SU-DHL-6 (cell line): ENCODE measurements around the gene PLA2G6.

Experiments used
- H2AFZ ChIP-seq: fragments of 200-600 bp; sonication (generic); 2 replicates; pipeline ENCODE4 v1.6.1; 2014; ENCODE audit warnings: low read depth, mild to moderate bottlenecking, moderate library complexity, mixed read lengths, antibody characterized with exemption, low read length; ENCODE audit not compliant: severe bottlenecking
- H3F3A ChIP-seq: fragments of 200-600 bp; shearing (Covaris generic); 2 replicates; pipeline ENCODE4 v1.6.0; 2016; ENCODE audit warnings: antibody characterized with exemption, mild to moderate bottlenecking; ENCODE audit not compliant: insufficient read depth
- H3K27ac ChIP-seq: fragments of 200-600 bp; sonication (generic); 2 replicates; pipeline ENCODE4 v1.5.1; 2016; ENCODE audit warnings: low read depth, mild to moderate bottlenecking, low read length, moderate library complexity, mixed read lengths
- H3K27me3 ChIP-seq: fragments of 200-600 bp; sonication (generic), shearing (Covaris generic); 2 replicates; pipeline ENCODE4 v1.6.0; 2014; ENCODE audit warnings: mild to moderate bottlenecking, low read length
- H3K36me3 ChIP-seq: fragments of 200-600 bp; sonication (generic); 2 replicates; pipeline ENCODE4 v1.6.1; 2014; ENCODE audit warnings: mild to moderate bottlenecking, low read length, mixed read lengths
- H3K4me2 ChIP-seq: fragments of 300-600, 200-600 bp; shearing (Covaris generic), sonication (generic); 2 replicates; pipeline ENCODE4 v1.6.0; 2014; ENCODE audit warnings: low read length, low read depth, mild to moderate bottlenecking; ENCODE audit not compliant: poor library complexity, severe bottlenecking
- H3K4me3 ChIP-seq: fragments of 200-600 bp; sonication (generic); 2 replicates; pipeline ENCODE4 v1.5.1; 2014; ENCODE audit warnings: antibody characterized with exemption, low read length, mild to moderate bottlenecking, mixed read lengths; ENCODE audit not compliant: insufficient read depth, poor library complexity, severe bottlenecking
- H3K79me2 ChIP-seq: fragments of 200-600 bp; sonication (generic); 2 replicates; pipeline ENCODE4 v1.6.1; 2014; ENCODE audit warnings: mild to moderate bottlenecking, low read length, moderate library complexity; ENCODE audit not compliant: insufficient read depth
- H3K9ac ChIP-seq: fragments of 200-600 bp; sonication (generic); 2 replicates; pipeline ENCODE4 v1.7.0; 2014; ENCODE audit warnings: mild to moderate bottlenecking, low read length
- H3K9me2 ChIP-seq: fragments of 200-600 bp; sonication (generic); replicated peaks from 2 replicates; pipeline ENCODE4 v1.6.1; 2014; ENCODE audit warnings: low read length; ENCODE audit not compliant: insufficient read depth
- H3K9me3 ChIP-seq: fragments of 200-600 bp; sonication (generic); 2 replicates; pipeline ENCODE4 v1.6.1; 2014; ENCODE audit warnings: low read length, mixed read lengths; ENCODE audit not compliant: insufficient read depth
- H4K20me1 ChIP-seq: fragments of 200-600 bp; sonication (generic); 2 replicates; pipeline ENCODE4 v1.6.1; 2014; ENCODE audit warnings: low read depth, mild to moderate bottlenecking, antibody characterized with exemption, low read length, moderate library complexity, mixed read lengths
- EZH2phosphoT487 ChIP-seq: fragments of 200-600 bp; sonication (generic), shearing (Covaris generic); conservative IDR thresholded peaks from 2 replicates; pipeline ENCODE4 v1.6.1; 2018; ENCODE audit warnings: mild to moderate bottlenecking, antibody characterized with exemption, low read length, moderate library complexity, mixed read lengths
- TF ChIP-seq, protein P1 (sequence below): fragments of 200-600 bp; sonication (generic); IDR thresholded peaks from one replicate; pipeline ENCODE4 v1.5.1; 2017; ENCODE audit warnings: antibody characterized with exemption, mild to moderate bottlenecking, low read length, moderate library complexity; ENCODE audit not compliant: insufficient read depth, poor library complexity, severe bottlenecking

Gene PLA2G6

DNA sequence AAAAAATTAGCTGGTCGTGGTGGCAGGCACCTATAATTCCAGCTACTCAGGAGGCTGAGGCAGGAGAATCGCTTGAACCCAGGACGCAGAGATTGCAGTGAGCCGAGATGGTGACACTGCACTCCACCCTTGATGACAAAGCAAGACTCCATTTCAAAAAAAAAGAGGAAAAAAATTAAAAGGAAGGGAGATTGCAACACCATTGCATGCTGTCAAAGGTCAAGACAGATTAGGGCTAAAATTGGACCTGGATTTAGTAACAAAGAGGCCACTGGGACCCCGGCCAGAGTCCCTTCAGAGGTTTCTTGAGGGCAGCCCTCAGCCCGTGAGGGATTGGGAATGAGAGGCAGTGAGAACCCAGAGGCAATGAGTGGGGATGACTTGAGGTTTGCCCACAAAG, 11.9 kb upstream of the PLA2G6 start:
- Histone ChIP-seq H3K9me3 (no peaks in the 10 kb centered on the region), H3K9me2 (no peaks in the 10 kb centered on the region), H3K27me3 (no peaks in the 10 kb centered on the region), H3K4me3 (no peak overlapping the region), H3F3A (no peaks in the 10 kb centered on the region), H3K79me2 (no peaks in the 10 kb centered on the region), H3K27ac (no peak overlapping the region), H3K4me2 (no peak overlapping the region), H2AFZ (no peak overlapping the region), H3K9ac (no peak overlapping the region), H4K20me1 (no peaks in the 10 kb centered on the region), H3K36me3 (no peaks in the 10 kb centered on the region)
- TF ChIP-seq, protein P1, sequence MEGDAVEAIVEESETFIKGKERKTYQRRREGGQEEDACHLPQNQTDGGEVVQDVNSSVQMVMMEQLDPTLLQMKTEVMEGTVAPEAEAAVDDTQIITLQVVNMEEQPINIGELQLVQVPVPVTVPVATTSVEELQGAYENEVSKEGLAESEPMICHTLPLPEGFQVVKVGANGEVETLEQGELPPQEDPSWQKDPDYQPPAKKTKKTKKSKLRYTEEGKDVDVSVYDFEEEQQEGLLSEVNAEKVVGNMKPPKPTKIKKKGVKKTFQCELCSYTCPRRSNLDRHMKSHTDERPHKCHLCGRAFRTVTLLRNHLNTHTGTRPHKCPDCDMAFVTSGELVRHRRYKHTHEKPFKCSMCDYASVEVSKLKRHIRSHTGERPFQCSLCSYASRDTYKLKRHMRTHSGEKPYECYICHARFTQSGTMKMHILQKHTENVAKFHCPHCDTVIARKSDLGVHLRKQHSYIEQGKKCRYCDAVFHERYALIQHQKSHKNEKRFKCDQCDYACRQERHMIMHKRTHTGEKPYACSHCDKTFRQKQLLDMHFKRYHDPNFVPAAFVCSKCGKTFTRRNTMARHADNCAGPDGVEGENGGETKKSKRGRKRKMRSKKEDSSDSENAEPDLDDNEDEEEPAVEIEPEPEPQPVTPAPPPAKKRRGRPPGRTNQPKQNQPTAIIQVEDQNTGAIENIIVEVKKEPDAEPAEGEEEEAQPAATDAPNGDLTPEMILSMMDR: no peak
- no peak for TF ChIP-seq EZH2phosphoT487

DNA sequence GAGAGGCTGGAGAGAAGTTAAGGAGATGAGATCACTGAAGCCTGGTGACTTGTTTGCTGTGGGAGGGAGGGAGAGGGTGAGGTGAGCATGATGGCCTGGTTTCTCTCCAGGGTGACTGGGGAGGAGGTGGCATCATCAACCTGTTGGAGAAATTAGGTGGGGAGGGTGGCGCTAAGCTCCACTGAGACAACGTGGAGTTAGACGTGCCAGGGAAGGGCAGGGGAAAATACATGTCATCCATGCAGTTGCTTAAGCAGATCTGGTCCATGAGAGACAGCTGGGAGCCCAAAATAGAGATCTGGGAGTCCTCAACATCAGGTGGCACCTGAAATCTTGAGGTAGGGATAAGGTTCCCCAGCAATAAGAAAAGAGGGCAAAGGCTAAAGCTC, 10.8 kb upstream of the PLA2G6 start:
- no peaks in the 10 kb centered on the region for H4K20me1 ChIP-seq
- TF ChIP-seq EZH2phosphoT487: no peak
- TF ChIP-seq, protein P1: no peak
- H3K27ac ChIP-seq: no peak overlapping the region
- no peak overlapping the region for H2AFZ ChIP-seq
- no peaks in the 10 kb centered on the region for H3K36me3 ChIP-seq
- no peak overlapping the region for H3K4me3 ChIP-seq
- no peaks in the 10 kb centered on the region for H3K27me3 ChIP-seq
- H3K9me3 ChIP-seq: no peaks in the 10 kb centered on the region
- H3K4me2 ChIP-seq: no peak overlapping the region
- H3F3A ChIP-seq: no peaks in the 10 kb centered on the region
- H3K79me2 ChIP-seq: no peaks in the 10 kb centered on the region
- no peak overlapping the region for H3K9ac ChIP-seq
- no peaks in the 10 kb centered on the region for H3K9me2 ChIP-seq

DNA sequence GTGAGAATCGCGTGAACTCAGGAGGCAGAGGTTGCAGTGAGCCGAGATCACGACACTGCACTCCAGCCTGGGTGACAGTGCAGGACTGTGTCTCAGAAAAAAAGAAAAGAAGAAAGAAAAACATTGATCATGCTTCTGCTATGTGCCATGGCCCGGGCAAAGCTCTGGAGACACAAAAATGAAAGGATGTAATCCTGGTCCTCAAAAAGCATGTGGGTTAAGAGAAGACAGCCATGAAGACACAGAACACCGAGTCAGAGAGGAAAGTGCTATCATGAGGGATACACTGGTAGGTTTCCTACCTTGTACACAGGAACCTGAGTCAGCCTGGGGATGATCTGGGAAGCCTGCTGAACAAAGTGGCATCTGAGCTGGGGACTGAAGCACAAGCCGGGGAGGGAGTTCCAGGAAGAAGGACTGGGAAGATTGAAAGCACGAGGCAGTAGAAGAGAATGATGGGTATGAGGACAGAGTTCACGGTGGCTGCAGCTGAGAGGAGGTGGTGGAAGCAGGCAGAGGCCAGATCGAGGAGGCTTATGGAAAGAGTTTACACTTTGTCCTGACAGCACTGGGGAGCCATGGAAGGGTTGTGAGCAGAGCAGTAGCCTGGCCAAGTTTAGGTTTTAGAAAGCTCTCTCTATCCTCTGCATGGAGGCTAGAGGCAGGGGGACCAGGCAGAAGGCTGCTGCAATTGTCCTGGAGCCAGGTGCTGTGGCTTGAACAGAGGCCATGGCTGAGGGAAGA, 10.3 kb upstream of the PLA2G6 start:
- H3K9me2 ChIP-seq: no peaks in the 10 kb centered on the region
- H3K27ac ChIP-seq: no peak overlapping the region
- H2AFZ ChIP-seq: peak overlapping the region; percentile 14

More for the DNA sequence above, 10.3 kb upstream of the PLA2G6 start:
- Histone ChIP-seq H3K27me3 (no peaks in the 10 kb centered on the region), H4K20me1 (no peaks in the 10 kb centered on the region), H3K9ac (no peak overlapping the region), H3K36me3 (no peaks in the 10 kb centered on the region), H3K9me3 (no peaks in the 10 kb centered on the region), H3K4me2 (no peak overlapping the region), H3K4me3 (no peak overlapping the region), H3F3A (no peaks in the 10 kb centered on the region), H3K79me2 (no peaks in the 10 kb centered on the region)
- TF ChIP-seq, protein P1: no peak
- TF ChIP-seq EZH2phosphoT487: no peak
